Measurements from ENCODE around the gene CTRB1.
"Not testable (repeated sequence)": the region's sequence is repeated elsewhere in the genome, so short reads cannot be mapped to it uniquely, and the experiment has no call there.

CTRB1 gene

DNA sequence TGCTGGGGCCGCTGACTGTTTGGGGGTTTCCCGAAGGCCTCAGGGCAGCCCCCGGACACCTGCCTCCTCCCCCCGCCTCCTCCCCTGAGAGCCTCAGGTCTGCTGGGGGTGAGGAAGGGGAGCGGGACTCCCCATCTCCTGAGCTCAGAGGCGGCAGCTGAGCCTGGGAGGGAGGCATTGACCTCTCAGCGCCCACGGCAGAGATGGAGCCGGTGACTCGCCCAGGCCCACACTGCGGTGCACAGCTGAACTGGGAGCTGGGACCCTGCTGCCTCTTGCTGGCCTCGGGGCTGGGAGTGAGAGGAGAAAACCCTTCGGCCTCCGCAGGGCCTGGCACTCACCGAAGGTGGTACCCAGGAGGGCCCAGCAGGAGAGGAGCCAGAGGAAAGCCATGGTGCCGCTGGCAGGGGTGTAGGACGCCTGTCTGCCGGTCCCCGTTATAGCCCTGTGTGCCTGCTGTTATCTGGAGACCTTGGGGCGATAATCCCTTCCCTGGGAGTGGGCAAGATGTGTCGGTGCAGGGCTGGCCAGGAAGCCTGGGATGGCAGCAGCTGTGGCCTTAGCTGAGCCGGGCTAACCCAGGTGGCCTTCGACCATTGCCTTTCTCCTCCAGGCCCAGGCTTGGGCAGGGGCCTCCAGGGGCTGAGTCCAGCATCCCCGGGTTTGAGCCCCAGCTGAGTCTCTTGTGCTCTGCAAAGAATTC is 11.9 kb upstream of the CTRB1 start, which contains the start of gene CTRB2:
TSS of gene CTRB2 (minus strand) at position 413 of the 703 bp plus-strand sequence. CDS start at position 393, 20 bp downstream.
- TF ChIP-seq, protein P1, sequence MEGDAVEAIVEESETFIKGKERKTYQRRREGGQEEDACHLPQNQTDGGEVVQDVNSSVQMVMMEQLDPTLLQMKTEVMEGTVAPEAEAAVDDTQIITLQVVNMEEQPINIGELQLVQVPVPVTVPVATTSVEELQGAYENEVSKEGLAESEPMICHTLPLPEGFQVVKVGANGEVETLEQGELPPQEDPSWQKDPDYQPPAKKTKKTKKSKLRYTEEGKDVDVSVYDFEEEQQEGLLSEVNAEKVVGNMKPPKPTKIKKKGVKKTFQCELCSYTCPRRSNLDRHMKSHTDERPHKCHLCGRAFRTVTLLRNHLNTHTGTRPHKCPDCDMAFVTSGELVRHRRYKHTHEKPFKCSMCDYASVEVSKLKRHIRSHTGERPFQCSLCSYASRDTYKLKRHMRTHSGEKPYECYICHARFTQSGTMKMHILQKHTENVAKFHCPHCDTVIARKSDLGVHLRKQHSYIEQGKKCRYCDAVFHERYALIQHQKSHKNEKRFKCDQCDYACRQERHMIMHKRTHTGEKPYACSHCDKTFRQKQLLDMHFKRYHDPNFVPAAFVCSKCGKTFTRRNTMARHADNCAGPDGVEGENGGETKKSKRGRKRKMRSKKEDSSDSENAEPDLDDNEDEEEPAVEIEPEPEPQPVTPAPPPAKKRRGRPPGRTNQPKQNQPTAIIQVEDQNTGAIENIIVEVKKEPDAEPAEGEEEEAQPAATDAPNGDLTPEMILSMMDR (IDR thresholded peaks at IDR 0.05; ENCODE audit: borderline replicate concordance, insufficient read depth, low read depth, low read length): no peak
- H3K4me3 ChIP-seq (ENCODE audit: low read depth, low read length): no peak within 1 kb of the TSS

DNA sequence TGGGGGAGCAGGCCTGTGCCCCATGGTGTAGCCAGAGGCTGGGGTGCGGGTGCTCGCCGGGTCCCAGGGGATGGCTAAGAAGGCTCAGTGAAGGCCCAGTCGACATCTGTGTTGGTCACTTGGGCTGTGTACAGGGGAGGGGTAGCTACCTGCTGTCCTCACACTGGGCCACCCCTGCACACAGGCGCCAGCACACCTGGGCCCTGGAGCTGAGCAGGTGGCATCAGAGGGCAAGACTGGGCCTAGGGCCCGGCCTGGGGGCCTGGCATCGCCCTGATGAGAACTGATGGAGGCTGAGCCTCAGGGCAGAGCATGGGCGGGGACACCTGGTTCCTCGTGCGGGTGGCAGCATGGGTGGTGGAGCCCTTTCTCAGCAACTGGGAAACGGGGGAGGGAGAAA is 11.0 kb upstream of the CTRB1 start:
- no peak overlapping the region for H3K4me3 ChIP-seq (ENCODE audit: low read depth, low read length)
- TF ChIP-seq, protein P1 (IDR thresholded peaks at IDR 0.05; ENCODE audit: borderline replicate concordance, insufficient read depth, low read depth, low read length): no peak

DNA sequence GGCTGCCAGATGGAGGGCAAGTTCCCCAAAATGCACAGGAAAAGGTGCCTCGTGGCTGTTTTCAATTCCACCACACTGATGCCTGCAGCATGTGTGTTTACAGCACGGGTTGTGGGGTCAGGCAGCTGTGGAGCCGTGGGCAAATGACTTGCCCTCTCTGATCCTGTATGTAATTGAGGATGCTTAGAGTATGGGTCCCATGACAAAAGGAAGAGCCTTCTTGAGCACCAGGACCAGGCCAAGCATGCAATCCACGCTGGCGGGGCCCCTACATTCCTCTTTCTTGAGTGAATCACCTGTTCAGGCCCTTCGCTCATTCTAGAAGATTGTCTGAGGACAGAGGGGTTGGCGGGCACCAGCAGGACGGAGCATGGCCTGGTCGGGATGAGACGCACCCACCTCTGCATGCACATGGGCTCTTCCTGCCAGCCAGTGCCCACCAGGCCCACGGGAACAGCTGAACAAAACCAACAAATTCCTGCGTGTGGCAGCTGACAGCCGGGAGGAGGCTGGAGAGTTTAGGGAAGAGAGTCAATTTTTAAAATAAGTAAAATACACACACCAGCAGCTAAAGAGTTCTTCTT is 10.5 kb upstream of the CTRB1 start:
- TF ChIP-seq, protein P1 (IDR thresholded peaks at IDR 0.05; ENCODE audit: borderline replicate concordance, insufficient read depth, low read depth, low read length): no peak
- no peak overlapping the region for H3K4me3 ChIP-seq (ENCODE audit: low read depth, low read length)

DNA sequence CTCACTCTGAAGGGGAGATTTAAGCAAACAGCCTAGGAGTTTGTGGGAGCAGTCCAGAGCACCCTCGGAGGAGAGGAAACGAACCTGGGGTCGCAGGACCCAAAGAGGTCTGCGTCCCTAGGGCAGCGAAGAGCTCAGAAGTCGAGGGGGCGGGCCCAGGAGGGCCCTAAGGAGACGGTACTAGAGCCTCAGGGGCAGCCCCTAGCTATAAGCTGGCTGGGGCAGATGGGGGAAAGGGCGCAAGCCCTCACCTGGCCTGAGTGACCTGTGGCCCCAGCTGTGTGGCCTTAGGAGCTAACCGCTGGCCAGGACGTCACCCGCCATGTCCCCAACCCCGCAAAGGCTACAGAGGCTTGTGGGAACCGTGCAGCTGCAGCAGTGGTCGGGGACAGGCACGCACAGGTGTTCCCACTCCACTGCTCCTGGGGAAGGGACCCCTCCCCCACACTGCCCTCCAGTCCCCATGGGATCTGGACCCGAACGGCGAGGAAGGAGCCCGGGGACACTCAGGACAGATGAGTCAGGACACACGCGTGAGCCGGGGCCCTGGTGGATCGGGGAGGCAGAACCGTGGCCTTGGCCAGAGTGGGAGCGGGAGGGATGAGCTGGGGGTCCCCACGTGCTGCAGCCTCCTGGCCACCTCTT is 9.8 kb upstream of the CTRB1 start:
- no peak overlapping the region for H3K4me3 ChIP-seq (ENCODE audit: low read depth, low read length)
- TF ChIP-seq, protein P1 (IDR thresholded peaks at IDR 0.05; ENCODE audit: borderline replicate concordance, insufficient read depth, low read depth, low read length): no peak

DNA sequence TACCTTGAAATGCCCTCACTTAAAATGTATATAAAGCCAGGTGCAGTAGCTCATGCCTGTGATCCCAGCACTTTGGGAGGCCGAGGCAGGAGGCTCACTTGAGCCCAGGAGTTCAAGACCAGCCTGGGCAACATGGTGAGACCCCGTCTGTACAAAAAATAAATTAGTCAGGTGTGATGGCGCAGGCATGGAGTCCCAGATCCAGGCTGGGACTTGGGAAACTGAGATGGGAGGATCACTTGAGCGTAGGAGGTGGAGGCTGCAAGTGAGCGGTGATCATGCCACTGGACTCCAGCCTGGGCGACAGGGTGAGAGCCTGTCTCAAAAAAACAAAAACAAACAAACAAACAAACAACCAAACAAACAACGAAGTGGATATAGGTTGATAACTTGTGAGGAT is 9.3 kb upstream of the CTRB1 start:
- H3K4me3 ChIP-seq (ENCODE audit: low read depth, low read length): not testable (repeated sequence)

DNA sequence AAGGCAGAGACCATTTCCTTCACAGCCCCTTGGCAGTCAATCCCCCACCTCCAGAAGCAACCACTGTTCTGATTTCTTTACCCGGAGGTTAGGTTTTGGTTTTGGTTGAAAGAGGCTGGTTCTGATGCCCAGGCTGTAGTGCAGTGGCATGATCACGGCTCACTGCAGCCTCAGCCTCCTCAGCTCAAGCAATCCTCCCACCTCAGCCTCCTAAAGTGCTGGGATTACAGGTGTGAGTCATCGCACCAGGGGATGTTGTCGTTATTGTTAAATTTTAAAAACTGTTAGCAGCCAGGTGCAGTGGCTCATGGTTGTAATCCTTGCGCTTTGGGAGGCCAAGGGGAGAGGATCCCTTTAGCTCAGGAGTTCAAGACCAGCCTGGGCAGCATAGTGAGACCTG is 8.8 kb upstream of the CTRB1 start:
- TF ChIP-seq, protein P1 (IDR thresholded peaks at IDR 0.05; ENCODE audit: borderline replicate concordance, insufficient read depth, low read depth, low read length): no peak
- no peak overlapping the region for H3K4me3 ChIP-seq (ENCODE audit: low read depth, low read length)

DNA sequence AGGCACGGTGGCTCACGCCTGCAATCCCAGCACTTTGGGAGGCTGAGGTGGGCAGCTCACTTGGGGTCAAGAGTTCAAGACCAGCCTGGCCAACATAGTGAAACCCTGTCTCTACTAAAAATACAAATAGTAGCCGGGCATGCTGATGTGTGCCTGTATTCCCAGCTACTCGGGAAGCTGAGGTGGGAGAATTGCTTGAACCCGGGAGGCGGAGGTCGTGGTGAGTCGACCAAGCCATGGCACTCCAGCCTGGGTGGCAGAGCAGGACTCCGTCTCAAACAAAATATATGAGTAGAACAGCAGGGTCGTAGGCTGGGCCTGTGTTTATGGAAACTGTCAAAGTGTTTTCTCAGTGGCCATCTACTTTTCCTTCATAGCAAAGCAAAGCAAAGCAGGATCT is 7.5 kb upstream of the CTRB1 start:
- H3K4me3 ChIP-seq (ENCODE audit: low read depth, low read length): not testable (repeated sequence)

DNA sequence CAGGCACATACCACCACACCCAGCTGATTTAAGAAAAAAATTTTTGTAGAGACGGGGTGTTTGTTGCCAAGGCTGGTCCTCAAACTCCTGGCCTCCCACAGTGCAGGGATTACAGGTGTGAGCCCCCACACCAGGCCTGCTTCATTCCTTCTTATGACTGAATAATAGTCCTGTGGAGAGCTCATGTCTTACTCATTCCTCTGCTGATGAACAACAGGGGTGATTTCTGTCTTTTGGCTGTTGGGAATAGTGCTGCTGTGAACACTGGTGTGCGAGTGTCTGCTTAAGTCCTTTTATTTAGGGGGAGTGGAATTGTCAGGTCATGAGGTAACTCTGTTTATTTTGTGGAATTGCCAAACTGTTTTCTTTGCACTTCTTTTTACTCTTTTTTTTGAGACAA is 2.7 kb upstream of the CTRB1 start:
- TF ChIP-seq, protein P1 (IDR thresholded peaks at IDR 0.05; ENCODE audit: borderline replicate concordance, insufficient read depth, low read depth, low read length): no peak
- H3K4me3 ChIP-seq (ENCODE audit: low read depth, low read length): no peak overlapping the region

All from GM12875 (cell line).